HepG2 (cell line): Measurements from ENCODE around the gene KTN1. TPM values are rescaled to one million over a fixed set of nuclear protein-coding genes. Genes with fewer than 3 reads are reported as not detected.
A peak's percentile ranks its signal among the peaks of the same experiment; 100 is the strongest.

Experiments used
- ATAC-seq: fragments of 200-7000 bp; cut with Tn5 transposase; 3 replicates; pipeline ENCODE4 v1.9.1; 2020; ENCODE audit warnings: mild to moderate bottlenecking, moderate library complexity
- BruUV-seq: library from RNA; stranded (reverse); fragments of 400-500 nt; replicated peaks from 2 replicates; lab custom pipeline; 2021; lab: Mats Ljungman, UMichigan
- CTCF ChIA-PET: fragments of 300-600 bp; formaldehyde crosslinking; extraction: SDS; loops from one replicate; lab custom pipeline; 2021; ENCODE audit warnings: low total read pairs, inconsistent platforms, low intra/inter-chr PET ratio; lab: Yijun Ruan, JAX
- POLR2A ChIA-PET: fragments of 350-600 bp; sonication (Branson Sonifier 250); formaldehyde crosslinking; loops from one replicate; lab custom pipeline; 2020; ENCODE audit warnings: antibody characterized with exemption, inconsistent platforms; lab: Yijun Ruan, JAX
- DNase-seq: peaks from one replicate; pipeline ENCODE4 v3.0.0-alpha.2; 2015; ENCODE audit warnings: low spot score
- FAIRE-seq: peaks from 3 replicates; lab custom pipeline; 2011; peaks lifted over from hg19 to GRCh38; lab: Jason Lieb, UNC
- H2AFZ ChIP-seq: one replicate; pipeline ENCODE4 v1.6.1; 2011; ENCODE audit warnings: low read length, inconsistent platforms
- H3K27ac ChIP-seq: fragments of 300-600 bp; 3 replicates; pipeline ENCODE4 v1.8.0; 2011; ENCODE audit warnings: mixed run types, mild to moderate bottlenecking, mixed read lengths, low read length, inconsistent platforms; ENCODE audit not compliant: insufficient read depth; ENCODE audit errors: extremely low read length
- H3K27me3 ChIP-seq, 2 experiments: fragments of 200-600 bp in 1 of 2; 2 replicates in 1 of 2; 3 replicates in 1 of 2; pipeline versions ENCODE4 v1.6.0 to v1.8.0; 2011; ENCODE audit warnings: low read length in 2 of 2, mild to moderate bottlenecking in 2 of 2, moderate library complexity in 2 of 2, inconsistent platforms in 1 of 2; ENCODE audit not compliant: insufficient read depth in 2 of 2, control insufficient read depth in 1 of 2
- H3K36me3 ChIP-seq, 2 experiments: fragments of 200-600 bp in 1 of 2; replicated peaks in 1 of 2; 2 replicates in 1 of 2; 3 replicates in 1 of 2; pipeline versions ENCODE4 v1.5.1 to v1.8.0; 2011; ENCODE audit warnings: low read length in 2 of 2, inconsistent platforms in 1 of 2; ENCODE audit not compliant: insufficient read depth in 2 of 2, control insufficient read depth in 1 of 2
- H3K4me1 ChIP-seq: 2 replicates; pipeline ENCODE4 v1.5.1; 2012; ENCODE audit warnings: low read length, inconsistent platforms; ENCODE audit not compliant: insufficient read depth
- H3K4me2 ChIP-seq: 2 replicates; pipeline ENCODE4 v1.6.0; 2011; ENCODE audit warnings: low read depth, low read length, inconsistent platforms
- H3K4me3 ChIP-seq, 3 experiments: fragments of 200-600 bp in 1 of 3; sonication (generic), shearing (Covaris generic) in 1 of 3; replicated peaks in 1 of 3; 2 replicates each; pipeline ENCODE4 v1.5.1; 2011 to 2016; ENCODE audit warnings: low read length in 3 of 3, inconsistent platforms in 2 of 3, low read depth in 2 of 3, mild to moderate bottlenecking in 2 of 3, control low read depth in 1 of 3, mixed read lengths in 1 of 3; ENCODE audit not compliant: insufficient read depth in 1 of 3
- H3K79me2 ChIP-seq: one replicate; pipeline ENCODE4 v1.6.1; 2011; ENCODE audit warnings: low read length, inconsistent platforms; ENCODE audit not compliant: insufficient read depth
- H3K9ac ChIP-seq: 2 replicates; pipeline ENCODE4 v1.6.0; 2011; ENCODE audit warnings: mild to moderate bottlenecking, low read depth, low read length, inconsistent platforms; ENCODE audit not compliant: insufficient read depth
- H3K9me3 ChIP-seq: 2 replicates; pipeline ENCODE4 v1.5.1; 2012; ENCODE audit warnings: mild to moderate bottlenecking, low read length
- H4K20me1 ChIP-seq: 2 replicates; pipeline ENCODE4 v1.6.0; 2011; ENCODE audit warnings: inconsistent platforms, mild to moderate bottlenecking, low read length, moderate library complexity; ENCODE audit not compliant: insufficient read depth
- YEATS2 ChIP-seq: sonication (generic); formaldehyde crosslinking; IDR thresholded peaks from 2 replicates; pipeline ENCODE4 v1.4.0; 2020; ENCODE audit warnings: missing genetic modification reagents, borderline replicate concordance
- ZNF207 ChIP-seq: fragments of 450-650 bp; IDR thresholded peaks from 2 replicates; pipeline ENCODE4 v1.6.1; 2016; ENCODE audit warnings: antibody characterized with exemption, borderline replicate concordance
- WGBS: methylation state at CpG from one replicate; pipeline ENCODE4 v1.1.6; 2017; ENCODE audit warnings: low lambda C conversion rate; 5-methylcytosine and 5-hydroxymethylcytosine counted together
- in situ Hi-C: cut with HindIII; loops from 2 replicates; pipeline ENCODE4 v1.10.0; 2017; ENCODE audit warnings: low pct_unique_long_range_greater_than_20kb; ENCODE audit not compliant: extremely low pct_ligation_motif_present
- intact Hi-C: fragments of 100-400 bp; cut with micrococcal nuclease; formaldehyde crosslinking; loops from one replicate; pipeline ENCODE4 v1.10.0; 2022; ENCODE audit not compliant: unreplicated experiment
- polyA plus RNA-seq, 8 experiments: library from polyadenylated mRNA; depleted of rRNA in 3 of 8; stranded (reverse) in 7 of 8; unstranded in 1 of 8; fragments of >200 nt; fragmentation: Illumina TruSeq in 4 of 8; extraction: Trizol in 4 of 8; gene quantifications; 2 replicates each; pipeline versions ENCODE4 v1.2.1 to v1.2.3, GENCODE V29; 2011 to 2016; ENCODE audit warnings: low read depth in 4 of 8, missing spikeins in 1 of 8, mixed read lengths in 1 of 8; ENCODE audit not compliant: insufficient read depth in 1 of 8
- total RNA-seq, 5 experiments: library from RNA; depleted of rRNA; stranded (reverse); fragments of >200 nt; fragmentation: Illumina TruSeq; extraction: Trizol; gene quantifications; 2 replicates each; pipeline ENCODE4 v1.2.3, GENCODE V29; 2016; ENCODE audit warnings: low read depth in 1 of 5
- TF ChIP-seq, protein P1 (sequence below): sonication (generic); formaldehyde crosslinking; IDR thresholded peaks from 2 replicates; pipeline ENCODE4 v1.4.0; 2020; ENCODE audit warnings: missing genetic modification reagents
- TF ChIP-seq, protein P2 (sequence below): sonication (generic); formaldehyde crosslinking; conservative IDR thresholded peaks from 2 replicates; pipeline ENCODE4 v1.5.0; 2020; ENCODE audit warnings: missing genetic modification reagents

KTN1 gene
- total and polyA plus RNA-seq, 2 of the 13 experiments (the other 11 are each of a cell fraction or from before 2014, with no cell fraction given), result 60.6 to 169 TPM

DNA sequence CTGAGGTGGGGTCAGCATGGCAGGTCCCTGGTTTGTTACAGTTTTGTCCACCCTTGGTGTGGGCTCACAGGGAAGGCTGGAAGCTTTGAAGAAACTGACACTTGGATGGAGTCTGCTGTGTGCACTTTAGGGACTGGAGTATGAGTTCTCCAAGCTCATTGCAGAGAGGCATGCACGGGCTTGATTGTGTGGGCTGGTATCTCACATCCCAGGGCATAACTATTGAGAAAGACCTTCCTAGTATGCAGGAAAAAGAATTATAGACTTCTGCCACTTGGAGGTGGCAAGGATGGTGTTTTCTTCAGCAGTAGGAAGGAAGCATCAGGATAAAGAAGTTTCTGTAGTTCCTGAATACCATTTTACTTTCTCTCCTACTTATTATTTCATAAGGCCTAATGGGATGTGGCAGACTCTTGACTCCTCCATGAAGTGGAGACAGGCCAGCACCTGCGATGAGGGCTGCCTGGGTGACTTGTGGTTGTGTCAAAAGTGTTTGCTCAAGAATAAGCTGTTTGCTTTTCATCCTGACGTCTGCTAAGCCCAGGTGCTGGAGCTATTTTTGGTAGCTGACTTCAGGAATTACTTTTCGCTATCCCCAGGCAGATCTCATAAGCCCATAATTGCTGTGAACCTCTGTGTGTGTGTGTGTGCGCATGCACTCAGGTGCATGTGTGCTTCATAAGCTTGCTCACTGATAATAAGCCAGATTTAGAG, 125.8 kb downstream of the KTN1 start:
- no peak overlapping the region for H3K27ac ChIP-seq
- TF ChIP-seq, protein P1, sequence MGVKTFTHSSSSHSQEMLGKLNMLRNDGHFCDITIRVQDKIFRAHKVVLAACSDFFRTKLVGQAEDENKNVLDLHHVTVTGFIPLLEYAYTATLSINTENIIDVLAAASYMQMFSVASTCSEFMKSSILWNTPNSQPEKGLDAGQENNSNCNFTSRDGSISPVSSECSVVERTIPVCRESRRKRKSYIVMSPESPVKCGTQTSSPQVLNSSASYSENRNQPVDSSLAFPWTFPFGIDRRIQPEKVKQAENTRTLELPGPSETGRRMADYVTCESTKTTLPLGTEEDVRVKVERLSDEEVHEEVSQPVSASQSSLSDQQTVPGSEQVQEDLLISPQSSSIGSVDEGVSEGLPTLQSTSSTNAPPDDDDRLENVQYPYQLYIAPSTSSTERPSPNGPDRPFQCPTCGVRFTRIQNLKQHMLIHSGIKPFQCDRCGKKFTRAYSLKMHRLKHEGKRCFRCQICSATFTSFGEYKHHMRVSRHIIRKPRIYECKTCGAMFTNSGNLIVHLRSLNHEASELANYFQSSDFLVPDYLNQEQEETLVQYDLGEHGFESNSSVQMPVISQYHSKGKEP (CRISPR knock-in tag), result no peak
- TF ChIP-seq YEATS2 (CRISPR knock-in tag) (no peak), ZNF207 (no peak)
- TF ChIP-seq, protein P2, sequence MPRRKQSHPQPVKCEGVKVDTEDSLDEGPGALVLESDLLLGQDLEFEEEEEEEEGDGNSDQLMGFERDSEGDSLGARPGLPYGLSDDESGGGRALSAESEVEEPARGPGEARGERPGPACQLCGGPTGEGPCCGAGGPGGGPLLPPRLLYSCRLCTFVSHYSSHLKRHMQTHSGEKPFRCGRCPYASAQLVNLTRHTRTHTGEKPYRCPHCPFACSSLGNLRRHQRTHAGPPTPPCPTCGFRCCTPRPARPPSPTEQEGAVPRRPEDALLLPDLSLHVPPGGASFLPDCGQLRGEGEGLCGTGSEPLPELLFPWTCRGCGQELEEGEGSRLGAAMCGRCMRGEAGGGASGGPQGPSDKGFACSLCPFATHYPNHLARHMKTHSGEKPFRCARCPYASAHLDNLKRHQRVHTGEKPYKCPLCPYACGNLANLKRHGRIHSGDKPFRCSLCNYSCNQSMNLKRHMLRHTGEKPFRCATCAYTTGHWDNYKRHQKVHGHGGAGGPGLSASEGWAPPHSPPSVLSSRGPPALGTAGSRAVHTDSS (CRISPR knock-in tag), result no peak
- no peak overlapping the region for H2AFZ ChIP-seq
- intact Hi-C loops (loop anchor here (2.0 to 10.0 kb wide), 2 partner anchors 635 to 769 kb away; no protein-coding TSS in a partner anchor), in situ Hi-C loops (loop anchor here (25.0 kb wide), 1 partner anchor 631 kb away; no protein-coding TSS in a partner anchor)
- WGBS, result 33% methylated on average over 5 of the region's 5 CpGs
- no peaks in the 10 kb centered on the region for H4K20me1 ChIP-seq
- H3K4me2 ChIP-seq, result no peak overlapping the region
- no peaks in the 10 kb centered on the region for H3K36me3 ChIP-seq
- H3K4me3 ChIP-seq, result no peak overlapping the region
- no peaks in the 10 kb centered on the region for H3K79me2 ChIP-seq
- DNase-seq, result peak; percentile 6
- ChIA-PET CTCF (no interaction called here), POLR2A (no interaction called here)
- ATAC-seq, result no peak
- H3K9ac ChIP-seq, result no peak overlapping the region
- no peak for FAIRE-seq
- H3K27me3 ChIP-seq, result no peaks in the 10 kb centered on the region
- no peaks in the 10 kb centered on the region for H3K9me3 ChIP-seq
- no TSS peak for BruUV-seq
- no peaks in the 10 kb centered on the region for H3K4me1 ChIP-seq
